Neuron (in vitro differentiated cells): Measurements from ENCODE around the gene PRAMEF1.
"Not testable (repeated sequence)": the region's sequence is repeated elsewhere in the genome, so short reads cannot be mapped to it uniquely, and the experiment has no call there.

Source experiments
- H2AFZ ChIP-seq: one replicate; pipeline ENCODE4 v1.6.1; 2013; ENCODE audit warnings: low read depth, mild to moderate bottlenecking, inconsistent platforms, low read length, moderate library complexity
- H3K27me3 ChIP-seq: one replicate; pipeline ENCODE4 v1.6.1; 2013; ENCODE audit warnings: low read length; ENCODE audit not compliant: insufficient read depth
- H3K36me3 ChIP-seq: one replicate; pipeline ENCODE4 v1.6.1; 2013; ENCODE audit warnings: low read length; ENCODE audit not compliant: insufficient read depth
- H3K4me1 ChIP-seq: one replicate; pipeline ENCODE4 v1.6.1; 2013; ENCODE audit warnings: low read length; ENCODE audit not compliant: insufficient read depth
- H3K4me3 ChIP-seq: 2 replicates; pipeline ENCODE4 v1.5.1; 2013; ENCODE audit warnings: mild to moderate bottlenecking, low read length, moderate library complexity
- H3K9me3 ChIP-seq: one replicate; pipeline ENCODE4 v1.6.1; 2013; ENCODE audit warnings: low read length

Gene PRAMEF1

GRCh38 chr1:12783783-12784182 lies 7.4 kb upstream of the PRAMEF1 start:
- not testable (repeated sequence) for H3K9me3 ChIP-seq, H3K27me3 ChIP-seq, H3K36me3 ChIP-seq, H2AFZ ChIP-seq, H3K4me1 ChIP-seq, H3K4me3 ChIP-seq

- not testable (repeated sequence) for H3K36me3 ChIP-seq, H3K9me3 ChIP-seq, H3K4me1 ChIP-seq, H2AFZ ChIP-seq, H3K27me3 ChIP-seq, H3K4me3 ChIP-seq
Measured at GRCh38 chr1:12784729-12785128, 6.5 kb upstream of the PRAMEF1 start.

DNA sequence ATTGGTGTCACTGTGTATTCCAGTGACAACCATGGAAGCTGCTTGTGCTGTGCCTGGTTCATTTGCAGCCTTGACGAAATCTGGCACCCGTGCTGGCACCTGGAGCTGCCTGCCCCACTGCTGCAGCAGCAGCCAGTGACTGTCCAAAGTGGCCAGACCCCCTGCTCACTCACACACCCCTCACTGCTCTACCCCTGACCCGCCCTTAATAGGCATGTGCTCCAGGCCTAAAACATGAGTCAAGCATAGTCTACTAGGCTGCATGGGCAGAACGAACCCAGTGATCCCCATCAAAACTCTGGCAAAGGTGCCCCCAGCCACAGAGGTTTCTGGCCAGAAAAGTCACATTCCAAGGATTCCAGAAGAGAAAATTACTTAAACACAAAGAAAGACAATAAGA lies 7.7 kb downstream of the PRAMEF1 start:
- H2AFZ ChIP-seq = no peak overlapping the region
- peaks cover 2% of the 10 kb centered on the region for H3K27me3 ChIP-seq
- H3K4me3 ChIP-seq = no peak overlapping the region

DNA sequence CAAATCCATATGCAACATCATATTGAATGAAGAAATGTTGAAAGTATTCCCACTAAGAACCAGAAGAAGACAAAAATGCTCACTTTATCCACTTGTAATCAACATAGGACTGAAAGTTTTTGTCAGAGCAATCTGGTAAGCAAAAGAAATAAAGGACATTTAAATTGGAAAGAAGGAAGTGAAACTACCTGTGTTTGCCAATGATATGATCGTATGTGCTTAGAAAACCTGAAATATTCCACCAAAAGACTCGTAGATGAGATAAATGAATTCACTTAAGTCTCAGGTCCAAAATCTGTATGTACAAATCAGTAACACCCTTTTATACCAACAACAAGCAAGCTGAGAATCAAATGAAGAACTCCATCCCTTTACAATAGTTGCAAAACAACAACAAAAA lies 8.5 kb downstream of the PRAMEF1 start:
- Histone ChIP-seq H2AFZ (no peak overlapping the region), H3K9me3 (no peaks in the 10 kb centered on the region), H3K4me1 (no peaks in the 10 kb centered on the region), H3K36me3 (no peaks in the 10 kb centered on the region), H3K27me3 (peaks cover 2% of the 10 kb centered on the region), H3K4me3 (no peak overlapping the region)

More for the DNA sequence above, 7.7 kb downstream of the PRAMEF1 start:
- H3K9me3 ChIP-seq = no peaks in the 10 kb centered on the region
- no peaks in the 10 kb centered on the region for H3K36me3 ChIP-seq
- no peaks in the 10 kb centered on the region for H3K4me1 ChIP-seq

- H2AFZ ChIP-seq = no peak overlapping the region
- no peaks in the 10 kb centered on the region for H3K36me3 ChIP-seq
Measured at GRCh38 chr1:12809933-12810332, 18.7 kb downstream of the PRAMEF1 start.

DNA sequence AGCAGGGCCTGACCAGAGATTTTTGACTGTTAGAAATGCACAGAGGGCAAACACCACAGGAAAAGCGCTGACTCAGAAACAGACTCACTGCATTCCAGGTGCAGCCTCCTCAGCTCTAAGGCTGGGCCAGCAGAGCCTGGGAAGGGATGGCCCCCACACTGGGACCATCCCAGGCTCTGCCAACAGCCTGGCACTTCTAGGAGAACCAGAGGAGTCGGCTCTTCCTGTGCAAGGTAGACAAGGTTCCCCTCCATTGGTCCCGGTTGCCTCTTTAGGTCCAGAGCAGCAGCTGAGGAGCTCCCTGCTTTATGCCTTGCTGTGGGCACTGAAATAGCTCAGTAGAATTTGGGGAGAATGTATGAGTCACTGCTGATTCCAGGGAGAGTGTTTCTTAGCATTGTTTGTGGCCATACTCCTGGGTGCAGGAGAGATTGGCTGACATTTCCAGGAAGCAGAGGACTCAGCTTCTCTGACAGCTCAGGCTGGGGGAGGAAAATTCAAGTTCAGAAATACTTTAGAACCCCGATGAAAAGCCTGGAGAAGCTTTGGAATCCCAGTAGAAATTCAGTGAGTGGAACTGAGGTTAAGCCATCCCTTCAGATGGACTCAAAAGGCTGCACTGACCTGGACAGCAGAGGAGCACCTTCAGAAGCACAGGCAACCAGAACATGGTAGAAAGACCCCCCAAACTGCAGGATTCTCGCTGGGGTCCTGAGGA lies 19.7 kb downstream of the PRAMEF1 start:
- H3K4me1 ChIP-seq = no peaks in the 10 kb centered on the region
- no peak overlapping the region for H2AFZ ChIP-seq

More at GRCh38 chr1:12809933-12810332, 18.7 kb downstream of the PRAMEF1 start:
- Histone ChIP-seq H3K4me1 (no peaks in the 10 kb centered on the region), H3K9me3 (no peaks in the 10 kb centered on the region), H3K27me3 (no peaks in the 10 kb centered on the region), H3K4me3 (no peak overlapping the region)

GRCh38 chr1:12811409-12811784 lies 20.2 kb downstream of the PRAMEF1 start:
- Histone ChIP-seq H3K4me1 (no peaks in the 10 kb centered on the region), H3K9me3 (no peaks in the 10 kb centered on the region), H3K36me3 (no peaks in the 10 kb centered on the region), H3K27me3 (no peaks in the 10 kb centered on the region), H2AFZ (no peak overlapping the region), H3K4me3 (no peak overlapping the region)

More for the DNA sequence above, 19.7 kb downstream of the PRAMEF1 start:
- no peak overlapping the region for H3K4me3 ChIP-seq
- no peaks in the 10 kb centered on the region for H3K36me3 ChIP-seq
- no peaks in the 10 kb centered on the region for H3K9me3 ChIP-seq
- H3K27me3 ChIP-seq = no peaks in the 10 kb centered on the region

GRCh38 chr1:12819061-12819460 lies 27.9 kb downstream of the PRAMEF1 start:
- not testable (repeated sequence) for H3K36me3 ChIP-seq, H3K9me3 ChIP-seq, H3K4me1 ChIP-seq, H2AFZ ChIP-seq, H3K4me3 ChIP-seq, H3K27me3 ChIP-seq

DNA sequence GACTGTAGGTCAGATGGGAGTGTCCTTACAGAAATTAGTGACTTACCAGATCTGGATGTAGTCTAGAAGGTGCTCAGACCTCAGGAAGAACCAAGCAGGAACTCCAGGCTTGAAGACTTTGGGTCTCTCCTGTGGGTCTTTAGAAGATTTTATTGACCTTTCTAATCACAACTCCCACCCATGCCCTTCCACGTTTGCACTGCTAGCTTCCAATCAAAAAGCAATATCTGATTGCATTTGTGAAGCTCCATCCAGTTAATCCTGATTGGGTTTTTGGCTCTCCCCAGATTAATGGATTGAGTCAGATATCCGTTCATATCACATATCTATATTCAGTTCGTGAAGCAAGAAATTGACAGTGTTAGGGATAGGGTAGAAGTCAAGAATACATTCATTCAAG lies 40.1 kb downstream of the PRAMEF1 start, which contains the start of gene PRAMEF11:
TSS of gene PRAMEF11 (minus strand) at position 101 of the 400 bp plus-strand sequence. CDS start 2,621 bp downstream, outside the sequence.
- H2AFZ ChIP-seq, H3K27me3 ChIP-seq, H3K36me3 ChIP-seq, H3K4me1 ChIP-seq, H3K4me3 ChIP-seq, H3K9me3 ChIP-seq: not testable (repeated sequence)

GRCh38 chr1:12833251-12833650 lies 42.1 kb downstream of the PRAMEF1 start:
- not testable (repeated sequence) for H3K36me3 ChIP-seq, H2AFZ ChIP-seq, H3K4me1 ChIP-seq

More at GRCh38 chr1:12833251-12833650, 42.1 kb downstream of the PRAMEF1 start:
- H3K27me3 ChIP-seq, H3K4me3 ChIP-seq, H3K9me3 ChIP-seq: not testable (repeated sequence)
